Globus pallidus (tissue), 1 donor: ENCODE results near the gene UST.
"Not testable (repeated sequence)": the region's sequence is repeated elsewhere in the genome, so short reads cannot be mapped to it uniquely, and the experiment has no call there.

Experiments
- DNase-seq: peaks from one replicate; pipeline ENCODE4 v3.0.0-alpha.2; 2015; ENCODE audit warnings: low spot score

Gene UST

DNA sequence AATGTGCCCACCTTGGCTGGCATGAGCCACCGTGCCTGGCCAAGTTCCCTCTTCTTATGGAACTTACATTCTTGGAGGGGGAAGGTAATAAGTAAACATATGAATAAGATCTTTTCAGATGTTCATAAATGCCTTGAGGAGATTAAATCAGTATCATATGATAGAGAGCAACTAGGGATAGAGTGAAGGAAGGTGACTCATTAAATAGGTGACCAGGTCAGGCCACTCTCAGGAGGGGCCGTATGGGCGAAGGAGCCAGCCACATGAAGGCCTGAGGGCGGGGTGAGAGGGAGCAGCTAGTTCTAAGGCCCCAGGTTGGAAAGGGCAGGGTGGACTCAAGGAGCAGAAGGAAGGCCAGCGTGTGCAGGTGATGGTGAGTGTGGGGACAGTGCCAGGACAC, 91.1 kb downstream of the UST start:
- DNase-seq: no peak

DNA sequence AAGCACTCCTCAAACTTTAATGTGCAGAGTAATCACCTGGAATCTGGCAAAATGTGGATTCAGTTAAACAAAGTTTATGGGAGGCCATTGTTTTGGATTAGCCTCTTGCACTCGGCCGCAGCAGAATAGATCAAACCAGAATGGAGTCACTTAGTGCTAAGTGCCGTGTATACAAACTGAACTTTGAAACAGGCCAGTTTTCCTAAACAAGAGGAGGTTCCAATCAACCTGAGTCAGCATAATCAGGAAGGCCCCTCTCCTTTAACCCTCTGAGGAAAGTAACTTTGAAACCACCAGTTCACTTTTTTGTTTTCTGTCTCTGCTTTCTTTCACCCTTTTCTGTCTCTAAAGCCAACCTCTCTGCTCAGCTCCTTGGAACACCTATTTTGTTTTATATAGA, 92.2 kb downstream of the UST start:
- no peak for DNase-seq

DNA sequence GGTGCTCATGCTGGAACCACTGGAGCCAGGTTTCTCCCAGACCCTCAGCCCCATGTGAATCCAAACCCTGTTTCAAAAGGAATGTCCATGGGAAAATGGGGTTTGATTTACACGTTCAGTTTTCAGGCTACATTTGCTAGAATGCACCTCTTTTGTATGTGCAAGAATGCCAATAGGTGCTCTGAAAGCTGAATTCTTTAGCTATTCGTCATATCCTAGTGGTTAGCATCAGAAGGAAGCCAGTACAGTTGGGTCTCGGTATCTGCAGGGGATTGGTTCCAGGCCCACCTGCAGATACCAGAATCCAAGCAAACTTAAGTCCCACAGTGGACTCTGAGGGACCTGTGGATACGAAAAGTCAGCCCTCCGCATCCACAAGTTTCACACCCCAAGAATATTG, 93.4 kb downstream of the UST start:
- DNase-seq: no peak

DNA sequence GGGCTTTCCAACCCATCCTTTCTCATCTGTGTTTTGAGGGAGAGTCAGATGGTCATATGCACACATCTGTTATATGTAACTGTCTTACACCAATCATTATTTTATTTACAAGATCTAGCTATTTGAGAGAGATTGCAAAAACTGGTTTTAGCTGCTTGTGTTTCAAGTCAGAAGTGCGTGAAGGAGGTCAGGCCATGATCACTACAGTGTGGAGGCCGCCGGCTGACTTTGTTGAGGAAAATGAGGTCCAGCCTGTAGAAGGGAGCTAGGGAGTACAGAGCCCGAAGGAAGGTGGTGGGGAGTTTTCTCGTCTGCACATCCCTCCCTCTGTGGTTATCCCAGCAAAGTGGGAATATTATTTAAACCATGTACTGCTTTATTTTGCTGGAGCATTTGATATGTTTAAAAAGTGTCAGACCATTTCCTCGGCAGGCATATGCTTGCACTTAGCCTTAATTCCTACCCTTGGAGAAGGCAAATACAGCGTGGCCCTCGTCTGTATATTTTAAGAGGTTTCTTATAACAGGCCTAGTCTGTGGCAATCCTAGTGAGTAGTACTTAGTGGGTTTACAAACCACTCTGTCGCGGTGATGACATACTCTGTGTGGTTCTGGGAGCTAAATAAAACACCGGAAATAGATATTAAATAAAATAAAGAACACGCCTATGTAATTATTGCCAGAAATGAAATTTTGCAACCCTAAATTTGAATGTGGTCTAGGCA, 95.6 kb downstream of the UST start:
- no peak for DNase-seq

DNA sequence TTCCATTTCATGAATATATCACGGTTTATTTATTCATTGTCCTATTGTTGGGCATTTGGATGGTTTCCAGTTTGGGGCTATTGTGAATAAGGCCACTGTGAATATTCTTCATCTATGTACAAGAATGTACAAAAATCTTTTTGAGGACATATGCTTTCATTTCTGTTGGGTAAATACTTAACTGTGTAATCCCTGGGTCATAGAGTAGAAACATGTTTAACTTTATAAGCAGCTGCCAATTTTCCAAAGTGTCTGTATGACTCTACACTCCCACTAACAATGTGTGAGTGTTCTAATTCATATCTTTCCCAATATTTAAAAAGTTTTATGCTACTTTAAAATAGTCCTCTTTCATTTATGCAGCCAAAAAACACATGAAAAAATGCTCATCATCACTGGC, 98.6 kb downstream of the UST start:
- DNase-seq: no peak

DNA sequence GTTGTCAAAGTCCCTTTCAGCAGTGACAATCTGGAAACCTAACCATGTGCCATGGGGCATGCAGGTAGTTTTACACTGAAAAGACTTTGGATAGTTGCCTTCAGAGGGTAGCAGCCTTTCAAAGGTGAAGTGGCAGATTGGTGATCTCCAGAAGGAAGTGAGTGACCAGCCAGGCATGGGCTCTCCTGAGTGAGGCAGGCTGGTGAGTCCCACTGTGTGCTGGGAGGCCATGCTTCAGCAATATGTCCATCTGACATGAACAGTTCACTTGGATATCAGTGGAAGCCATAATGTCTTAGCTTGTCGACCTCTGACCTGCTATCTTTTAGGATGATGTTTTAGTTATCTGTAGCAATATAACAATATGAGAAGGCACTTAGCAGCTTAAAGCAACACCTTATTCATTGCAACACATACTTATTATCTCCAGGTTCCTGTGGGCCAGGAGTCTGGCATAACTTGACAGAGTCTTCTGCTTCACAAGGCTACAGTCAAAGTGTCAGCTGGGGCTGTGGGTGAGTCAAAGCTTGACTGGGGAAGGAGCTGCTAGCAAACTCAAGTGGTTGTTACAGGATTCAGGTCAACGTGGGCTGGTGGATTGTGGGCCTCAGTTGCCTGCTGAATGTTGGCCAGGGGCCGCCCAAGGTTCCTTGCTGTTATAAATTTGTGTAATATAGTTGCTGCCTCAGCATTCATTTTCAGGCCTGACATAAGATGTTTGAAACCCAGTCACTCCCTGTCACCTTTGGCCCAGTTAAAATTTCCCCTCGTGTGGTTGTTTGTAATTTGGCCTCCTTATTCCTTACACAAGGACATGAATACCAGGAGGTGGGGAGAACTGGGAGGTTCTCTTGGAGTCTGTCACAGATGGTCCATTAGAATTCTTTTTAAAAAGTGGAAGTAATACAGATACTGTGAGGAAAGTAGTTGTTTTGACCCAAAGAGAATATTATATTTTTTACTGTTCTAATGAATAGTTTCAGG, 100.2 kb downstream of the UST start:
- no peak for DNase-seq

DNA sequence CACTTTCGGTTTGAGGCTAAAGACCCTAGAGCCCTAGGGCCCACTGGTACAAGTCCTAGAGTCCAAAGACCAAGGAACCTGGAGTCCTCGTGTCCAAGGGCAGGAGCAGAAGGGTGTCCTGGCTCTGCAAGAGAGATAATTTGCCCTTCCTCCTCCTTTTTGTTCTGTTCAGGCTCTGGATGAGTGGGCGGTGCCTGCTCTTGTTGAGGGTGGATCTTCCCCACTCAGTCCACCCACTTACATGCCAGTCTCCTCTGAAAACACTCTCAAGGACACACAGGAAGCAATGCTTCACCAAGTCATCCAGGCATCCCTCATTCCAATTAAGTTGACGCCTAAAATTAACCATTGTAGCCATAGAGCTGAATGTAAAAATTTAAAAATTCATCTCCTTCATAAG, 102.1 kb downstream of the UST start:
- no peak for DNase-seq

DNA sequence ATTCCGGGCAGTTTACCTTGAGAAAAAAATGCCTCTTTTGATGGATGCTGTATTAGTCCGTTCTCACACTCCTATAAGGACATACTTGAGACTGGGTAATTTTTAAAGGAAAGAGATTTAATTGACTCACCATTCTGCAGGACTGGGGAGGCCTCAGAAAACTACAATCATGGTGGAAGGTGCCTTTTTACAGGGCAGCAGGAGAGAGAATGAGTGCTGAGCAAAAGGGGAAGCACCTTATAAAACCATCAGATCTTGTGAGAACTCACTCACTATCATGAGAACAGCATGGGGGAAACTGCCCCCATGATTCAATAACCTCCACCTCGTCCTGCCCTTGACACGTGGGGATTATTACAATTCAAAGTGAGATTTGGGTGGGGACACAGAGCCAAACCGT, 102.6 kb downstream of the UST start:
- not testable (repeated sequence) for DNase-seq

DNA sequence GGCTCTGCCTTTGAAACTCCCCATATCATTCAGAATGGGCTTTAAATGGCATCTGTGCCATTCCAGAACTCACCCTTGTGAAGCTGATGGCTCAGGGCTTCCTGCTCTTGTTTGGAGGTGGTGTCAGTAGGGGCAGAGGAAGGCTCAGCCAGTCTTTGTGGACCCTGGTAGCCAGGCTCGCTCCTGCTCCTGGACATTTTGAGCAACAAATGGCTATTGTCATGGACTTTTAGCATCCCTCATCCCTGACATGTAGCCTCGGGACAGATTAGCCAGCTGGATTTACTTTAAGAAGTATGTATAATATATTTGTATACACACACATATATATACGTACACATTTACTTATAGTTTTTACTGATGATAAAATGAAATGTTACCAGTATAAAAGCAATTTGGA, 104.1 kb downstream of the UST start:
- DNase-seq: no peak

DNA sequence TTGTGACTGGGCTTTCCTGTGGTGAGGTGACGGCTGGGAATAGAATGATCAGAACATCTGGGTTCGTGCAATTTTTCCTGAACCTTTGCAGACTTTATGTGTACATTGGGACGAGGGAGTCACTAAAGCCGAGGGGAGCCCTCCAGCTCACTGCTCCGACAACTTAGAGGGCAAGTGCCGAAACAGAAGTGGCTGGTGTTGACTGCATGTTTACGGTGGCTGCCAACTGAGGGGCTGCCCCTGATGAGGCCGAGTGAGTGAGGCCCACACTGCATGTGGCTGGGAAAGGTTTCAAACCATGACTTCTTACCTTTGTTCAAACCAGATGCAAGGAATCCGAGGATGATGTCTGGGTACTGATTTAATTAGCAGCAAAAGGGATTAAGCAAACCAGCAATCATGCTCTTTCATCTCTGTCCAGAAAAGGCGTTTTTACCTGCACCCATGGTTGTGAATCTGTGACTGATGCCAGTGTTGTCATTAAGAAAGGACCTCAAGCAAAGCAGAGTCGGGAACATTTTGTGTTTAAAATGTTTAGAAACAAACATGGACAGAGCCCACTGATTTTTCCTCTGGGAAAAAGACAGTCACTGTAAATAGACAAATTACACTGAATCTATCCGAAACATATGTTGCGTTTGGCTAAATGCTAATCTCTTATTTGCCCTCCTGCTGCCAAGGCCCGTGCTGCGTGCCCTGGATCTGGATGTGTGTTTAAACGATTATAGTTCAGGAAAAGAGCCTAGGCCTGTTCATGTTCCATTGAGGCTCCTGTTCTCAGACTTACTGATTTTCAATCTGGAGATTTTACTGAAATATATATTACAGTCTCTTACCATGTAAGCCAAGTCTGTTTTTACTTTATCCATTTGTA, 105.1 kb downstream of the UST start:
- no peak for DNase-seq

DNA sequence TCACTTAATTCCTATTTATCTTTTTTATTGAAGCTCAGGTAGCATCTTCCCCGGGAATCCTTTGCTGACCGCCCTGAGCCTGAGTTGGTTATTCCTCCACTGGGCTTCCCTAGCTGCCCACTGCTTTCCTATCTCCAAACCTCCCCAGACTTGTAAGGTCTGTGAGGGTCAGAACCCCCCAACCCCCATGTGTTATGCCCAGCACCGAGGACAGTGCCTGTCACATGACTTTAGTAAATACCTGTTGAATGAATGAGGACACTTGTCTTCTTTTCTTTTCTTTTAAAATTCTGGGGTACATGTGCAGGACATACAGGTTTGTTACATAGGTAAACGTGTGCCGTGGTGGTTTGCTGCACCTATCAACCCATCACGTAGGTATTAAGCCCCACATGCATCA, 105.9 kb downstream of the UST start:
- no peak for DNase-seq

DNA sequence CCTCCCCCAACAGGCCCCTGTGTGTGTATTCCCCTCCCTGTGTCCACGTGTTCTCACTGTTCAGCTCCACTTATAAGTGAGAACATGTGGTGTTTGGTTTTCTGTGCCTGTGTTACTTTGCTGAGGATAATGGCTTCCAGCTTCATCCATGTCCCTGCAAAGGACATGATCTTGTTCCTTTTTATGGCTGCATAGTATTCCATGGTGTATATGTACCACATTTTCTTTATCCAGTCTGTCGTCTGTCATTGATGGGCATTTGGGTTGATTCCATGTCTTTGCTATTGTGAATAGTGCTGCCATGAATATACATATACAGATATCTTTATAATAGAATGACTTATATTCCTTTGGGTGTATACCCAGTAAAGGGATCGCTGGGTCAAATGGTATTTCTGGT, 106.3 kb downstream of the UST start:
- not testable (repeated sequence) for DNase-seq

DNA sequence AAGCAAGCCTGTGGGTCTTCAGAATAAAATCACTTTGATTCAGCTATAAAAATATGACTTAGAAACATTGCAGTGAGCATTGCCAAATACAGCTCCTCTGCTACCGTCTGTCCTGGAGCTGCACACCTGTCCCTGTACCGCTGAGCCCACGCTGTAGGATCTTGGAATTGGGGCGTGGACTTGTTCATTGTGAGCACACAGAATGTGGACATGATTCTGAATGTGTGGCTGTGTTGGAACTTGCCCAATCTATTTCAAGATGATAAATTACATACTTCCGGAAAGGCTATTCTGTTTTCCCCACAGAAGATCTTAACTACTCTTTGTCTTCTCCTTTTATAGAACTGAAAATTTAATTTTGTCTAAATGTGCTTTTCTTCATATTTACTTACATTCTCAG, 107.3 kb downstream of the UST start:
- DNase-seq: no peak

DNA sequence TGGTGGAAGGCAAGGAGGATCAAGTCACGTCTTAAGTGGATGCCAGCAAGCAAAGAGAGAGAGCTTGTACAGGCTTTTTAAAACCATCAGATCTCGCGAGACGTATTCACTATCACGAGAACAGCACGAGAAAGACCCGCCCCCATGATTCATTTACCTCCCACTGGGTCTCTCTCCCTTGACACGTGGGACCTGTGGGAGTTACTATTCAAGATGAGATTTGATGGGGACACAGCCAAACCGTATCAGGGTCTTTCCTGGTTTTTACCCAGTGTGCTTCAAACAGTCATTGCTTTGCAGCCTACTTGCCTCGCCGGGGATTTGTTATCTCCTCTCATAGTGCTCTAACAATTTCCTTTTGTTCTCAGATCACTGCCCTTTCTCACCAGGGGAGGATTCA, 108.2 kb downstream of the UST start:
- DNase-seq: no peak

DNA sequence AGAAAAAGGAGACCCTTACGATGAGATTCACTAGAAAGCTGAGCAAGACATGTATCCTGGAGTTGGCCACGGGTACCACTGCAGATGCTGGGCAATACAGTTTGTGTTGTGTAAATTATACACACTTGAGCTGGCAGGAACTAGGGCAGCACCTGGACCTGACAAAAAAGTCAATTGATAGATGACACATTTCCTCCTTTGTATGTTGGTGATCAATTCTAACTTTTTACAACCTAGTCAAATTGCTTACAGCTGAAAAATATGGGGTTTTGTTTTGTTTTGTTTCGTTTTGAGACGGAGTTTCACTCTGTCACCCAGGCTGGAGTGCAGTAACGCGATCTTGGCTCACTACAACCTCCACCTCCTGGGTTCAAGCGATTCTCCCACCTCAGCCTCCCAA, 108.9 kb downstream of the UST start:
- no peak for DNase-seq

DNA sequence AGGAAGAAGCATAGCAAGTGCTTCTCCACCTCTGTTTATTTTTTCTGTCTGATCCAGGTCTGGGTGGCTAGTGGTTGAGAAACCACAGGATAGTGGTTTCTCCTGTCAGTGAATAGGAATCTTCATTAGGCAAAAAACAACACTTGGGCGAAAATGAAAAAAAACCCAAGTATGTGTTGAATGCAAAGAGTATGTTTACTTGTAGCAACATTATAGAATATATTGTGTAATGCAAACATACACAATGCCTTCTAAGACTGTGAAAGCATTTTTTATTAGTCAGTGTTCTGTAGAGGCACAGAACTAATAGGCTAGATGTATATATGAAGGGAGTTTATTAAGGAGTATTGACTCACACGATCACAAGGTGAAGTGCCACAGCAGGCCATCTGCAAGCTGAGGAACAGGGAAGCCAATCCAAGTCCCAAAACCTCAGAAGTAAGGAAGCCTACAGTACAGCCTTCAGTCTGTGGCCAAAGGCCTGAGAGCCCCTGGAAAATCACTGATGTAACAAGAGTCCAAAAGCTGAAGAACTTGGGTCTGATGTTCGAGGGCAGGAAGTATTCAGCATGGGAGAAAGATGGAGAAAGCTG, 111.1 kb downstream of the UST start:
- no peak for DNase-seq

DNA sequence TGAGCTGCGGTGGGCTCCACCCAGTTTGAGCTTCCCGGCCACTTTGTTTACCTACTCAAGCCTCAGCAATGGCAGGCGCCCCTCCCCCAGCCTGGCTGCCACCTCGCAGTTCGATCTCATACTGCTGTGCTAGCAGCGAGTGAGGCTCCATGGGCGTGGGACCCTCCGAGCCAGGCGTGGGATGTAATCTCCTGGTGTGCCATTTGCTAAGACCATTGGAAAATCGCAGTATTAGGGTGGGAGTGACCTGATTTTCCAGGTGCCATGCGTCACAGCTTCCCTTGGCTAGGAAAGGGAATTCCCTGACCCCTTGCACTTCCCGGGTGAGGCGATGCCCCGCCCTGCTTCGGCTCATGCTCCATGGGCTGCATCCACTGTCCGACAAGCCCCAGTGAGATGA, 117.3 kb downstream of the UST start:
- DNase-seq: not testable (repeated sequence)

DNA sequence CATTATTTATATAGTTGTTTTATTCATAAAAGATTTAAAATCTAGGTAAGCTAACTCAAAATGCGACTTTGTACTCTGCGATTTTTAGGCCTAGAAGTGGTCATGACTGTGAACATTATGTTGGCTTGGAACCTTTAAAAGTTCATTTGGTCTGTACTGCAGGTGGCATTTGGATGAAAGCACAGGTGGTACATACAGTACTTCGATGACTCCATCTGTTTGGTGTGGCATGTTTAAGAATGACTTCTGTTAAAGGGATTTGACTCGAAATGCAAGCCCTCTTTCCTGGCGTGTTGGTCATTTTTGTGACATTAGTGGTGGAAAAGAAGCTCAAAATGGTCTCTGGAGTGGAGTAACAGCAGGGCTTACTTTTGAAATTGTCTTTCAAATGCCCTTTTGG, 118.1 kb downstream of the UST start:
- DNase-seq: no peak

DNA sequence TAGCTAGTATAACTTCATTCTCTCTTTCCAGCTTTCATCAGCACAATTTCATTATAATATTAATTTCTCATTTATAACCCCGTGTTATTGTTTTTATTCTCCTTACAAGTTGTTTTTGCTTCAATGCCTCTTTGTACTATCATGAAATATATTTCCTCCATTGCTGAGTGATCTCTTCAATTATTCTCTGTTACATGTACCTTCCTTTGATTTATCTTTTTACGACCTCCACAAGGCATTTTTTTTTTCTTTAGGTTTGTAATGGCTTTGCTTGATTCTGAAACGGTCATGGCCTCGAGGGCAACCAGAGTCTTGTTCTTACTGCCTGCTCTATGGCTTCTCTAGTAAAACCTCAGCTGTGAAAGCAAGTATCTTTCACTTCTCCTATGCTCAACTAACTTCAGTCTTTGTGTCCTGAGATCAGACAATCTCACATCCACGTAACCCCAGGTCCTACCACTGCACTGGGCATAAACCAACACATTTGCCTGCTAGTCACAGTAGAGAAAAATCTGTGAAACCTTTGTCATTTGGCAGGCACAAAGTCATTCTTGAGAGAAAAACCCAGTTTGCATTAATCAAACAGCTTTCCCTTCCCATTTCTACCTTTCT, 119.9 kb downstream of the UST start:
- no peak for DNase-seq

DNA sequence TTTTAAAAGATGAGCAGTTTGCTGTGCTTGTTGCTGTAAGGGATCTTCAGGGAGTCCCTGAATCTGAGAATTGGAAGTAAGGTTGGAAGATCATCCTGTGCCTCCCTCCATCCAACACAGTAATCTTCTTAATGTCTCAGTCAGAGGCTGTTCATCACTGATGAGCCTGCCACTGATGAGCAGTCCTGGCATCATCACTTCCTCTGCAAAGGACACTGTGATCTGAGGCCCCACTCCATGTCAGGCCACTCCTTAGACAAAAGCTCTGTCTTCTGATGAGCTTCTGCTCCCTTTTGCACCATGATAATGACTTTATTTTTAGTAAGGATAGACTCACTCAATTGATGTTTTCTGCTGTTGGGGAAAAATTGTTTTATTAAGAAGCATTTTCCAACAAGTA, 121.0 kb downstream of the UST start:
- DNase-seq: no peak

DNA sequence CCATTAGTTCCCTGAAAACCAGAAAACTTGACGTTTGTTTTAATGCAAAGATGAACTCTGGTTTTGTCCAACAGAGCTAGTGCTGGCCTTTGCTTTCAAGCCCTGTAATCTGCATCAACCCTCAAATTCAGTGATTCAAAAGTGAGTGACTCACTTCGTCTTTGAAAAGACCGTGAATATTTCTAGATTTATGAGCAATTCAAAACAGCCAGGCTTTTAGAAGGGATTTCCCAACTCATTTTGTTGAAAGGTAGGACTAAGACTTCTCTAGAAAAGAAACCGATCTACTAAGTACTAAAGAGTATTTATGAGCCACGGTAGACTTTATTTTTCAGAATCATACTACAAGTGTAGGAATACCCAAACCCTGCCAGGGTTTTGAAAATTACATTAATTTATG, 121.5 kb downstream of the UST start:
- no peak for DNase-seq

DNA sequence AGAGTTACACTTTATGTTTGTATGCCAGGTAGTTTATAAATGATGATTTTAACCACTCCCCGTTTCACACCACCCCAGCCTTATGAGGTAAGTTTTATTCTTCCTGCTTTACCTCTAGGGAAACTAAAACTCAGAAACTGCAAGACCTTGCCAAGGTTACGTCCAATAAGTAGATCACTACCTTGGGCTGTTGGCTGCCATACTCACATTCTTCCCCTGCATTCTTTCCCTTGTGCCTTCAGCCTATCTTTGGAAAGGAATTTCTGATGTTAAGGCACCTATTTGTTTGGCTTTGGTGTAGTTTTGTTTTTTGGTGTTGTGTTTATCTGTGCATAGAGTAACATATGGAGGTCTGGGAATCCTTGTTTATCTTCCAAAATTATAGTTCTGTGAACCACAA, 122.1 kb downstream of the UST start:
- no peak for DNase-seq
